K562 (cell line): Measurements from ENCODE around the gene TMPRSS9. TPM values are rescaled to one million over a fixed set of nuclear protein-coding genes. Genes with fewer than 3 reads are reported as not detected.
A peak's percentile ranks its signal among the peaks of the same experiment; 100 is the strongest.

ENCODE experiments used
- CBX5 ChIP-seq: IDR thresholded peaks from 2 replicates; pipeline ENCODE4 v1.6.1; 2014; ENCODE audit warnings: low read depth, borderline replicate concordance
- CEBPZ ChIP-seq: fragments of 150-350 bp; IDR thresholded peaks from 2 replicates; pipeline ENCODE4 v1.6.1; 2014; ENCODE audit warnings: low read depth, mild to moderate bottlenecking, low read length, borderline replicate concordance
- ELK1 ChIP-seq: sonication (generic); formaldehyde crosslinking; IDR thresholded peaks from 2 replicates; pipeline ENCODE4 v1.8.1; 2022; ENCODE audit warnings: missing genetic modification reagents
- EP300 ChIP-seq: IDR thresholded peaks from 2 replicates; pipeline ENCODE4 v1.6.1; 2012; ENCODE audit warnings: low read length, improper control_type of control experiment
- FOXK2 ChIP-seq, 2 experiments: fragments of 450-650 bp; IDR thresholded peaks in 1 of 2; conservative IDR thresholded peaks in 1 of 2; 2 replicates each; pipeline ENCODE4 v1.6.1; 2016; ENCODE audit warnings: low read depth in 2 of 2, mild to moderate bottlenecking in 1 of 2
- GATAD2B ChIP-seq: fragments of 450-650 bp; IDR thresholded peaks from 2 replicates; pipeline ENCODE4 v1.6.1; 2017; ENCODE audit warnings: mild to moderate bottlenecking, borderline replicate concordance
- GTF3C2 ChIP-seq: IDR thresholded peaks from 3 replicates; pipeline ENCODE4 v1.6.1; 2011; ENCODE audit warnings: borderline replicate concordance, mild to moderate bottlenecking, moderate library complexity; ENCODE audit not compliant: insufficient read length; ENCODE audit errors: extremely low read depth
- HIVEP1 ChIP-seq: fragments of 250-450 bp; sonication (Bioruptor Pico); IDR thresholded peaks from 2 replicates; pipeline ENCODE4 v1.4.0; 2020; ENCODE audit warnings: mild to moderate bottlenecking
- HNRNPUL1 ChIP-seq: fragments of 200-400 bp; formaldehyde crosslinking; IDR thresholded peaks from 2 replicates; pipeline ENCODE4 v1.6.1; 2017; ENCODE audit warnings: low read length
- MCM5 ChIP-seq: fragments of 450-650 bp; IDR thresholded peaks from 2 replicates; pipeline ENCODE4 v1.6.1; 2016; ENCODE audit warnings: low read depth
- MTA1 ChIP-seq: fragments of 450-650 bp; IDR thresholded peaks from 2 replicates; pipeline ENCODE4 v1.6.1; 2017; ENCODE audit warnings: borderline replicate concordance
- PCBP2 ChIP-seq: fragments of 200-400 bp; formaldehyde crosslinking; IDR thresholded peaks from 2 replicates; pipeline ENCODE4 v1.6.1; 2018; ENCODE audit warnings: low read length, low read depth, mild to moderate bottlenecking, moderate library complexity; ENCODE audit not compliant: poor library complexity, severe bottlenecking
- RCOR1 ChIP-seq, 2 experiments: IDR thresholded peaks; 2 replicates each; pipeline ENCODE4 v1.6.1; 2012; ENCODE audit warnings: low read depth in 2 of 2, low read length in 2 of 2, borderline replicate concordance in 1 of 2, improper control_type of control experiment in 1 of 2
- SPI1 ChIP-seq: IDR thresholded peaks from 2 replicates; pipeline ENCODE4 v1.6.1; 2011; ENCODE audit warnings: low read depth, low read length, control low read depth, borderline replicate concordance
- THRAP3 ChIP-seq: fragments of 450-650 bp; IDR thresholded peaks from 2 replicates; pipeline ENCODE4 v1.6.1; 2016; ENCODE audit warnings: mild to moderate bottlenecking, inconsistent platforms, borderline replicate concordance
- ZBTB33 ChIP-seq: sonication (generic); formaldehyde crosslinking; IDR thresholded peaks from 2 replicates; pipeline ENCODE4 v1.8.1; 2023; ENCODE audit warnings: mild to moderate bottlenecking, missing genetic modification reagents
- polyA plus RNA-seq, 8 experiments: library from polyadenylated mRNA; depleted of rRNA in 4 of 8; stranded (reverse) in 5 of 8; unstranded in 3 of 8; fragments of >200 nt; fragmentation: Nextera tagmentation in 2 of 8; fragmentation: Illumina TruSeq in 1 of 8; extraction: Ambion mirVana in 2 of 8; extraction: Trizol in 1 of 8; gene quantifications; 2 replicates each; pipeline versions ENCODE4 v1.2.1 to v1.2.3, GENCODE V29; 2011 to 2014; ENCODE audit warnings: inconsistent platforms in 1 of 8, missing spikeins in 1 of 8
- total RNA-seq, 7 experiments: library from RNA; depleted of rRNA in 6 of 7; stranded (reverse); fragments of >200 nt in 6 of 7; fragmentation: Illumina TruSeq in 2 of 7; extraction: Trizol in 2 of 7; gene quantifications; 2 replicates each; pipeline versions ENCODE4 v1.2.1 to v1.2.3, GENCODE V29; 2011 to 2021; ENCODE audit warnings: low replicate concordance in 1 of 7
- TF ChIP-seq, protein P1 (sequence below): IDR thresholded peaks from 2 replicates; pipeline ENCODE4 v1.6.1; 2011; ENCODE audit not compliant: insufficient read length; ENCODE audit errors: extremely low read depth

The TMPRSS9 gene
- total and polyA plus RNA-seq, 9 of the 15 experiments (the other 6 are each of a cell fraction or from before 2014, with no cell fraction given) = 0.01 to 0.03 TPM; not detected in 7

DNA sequence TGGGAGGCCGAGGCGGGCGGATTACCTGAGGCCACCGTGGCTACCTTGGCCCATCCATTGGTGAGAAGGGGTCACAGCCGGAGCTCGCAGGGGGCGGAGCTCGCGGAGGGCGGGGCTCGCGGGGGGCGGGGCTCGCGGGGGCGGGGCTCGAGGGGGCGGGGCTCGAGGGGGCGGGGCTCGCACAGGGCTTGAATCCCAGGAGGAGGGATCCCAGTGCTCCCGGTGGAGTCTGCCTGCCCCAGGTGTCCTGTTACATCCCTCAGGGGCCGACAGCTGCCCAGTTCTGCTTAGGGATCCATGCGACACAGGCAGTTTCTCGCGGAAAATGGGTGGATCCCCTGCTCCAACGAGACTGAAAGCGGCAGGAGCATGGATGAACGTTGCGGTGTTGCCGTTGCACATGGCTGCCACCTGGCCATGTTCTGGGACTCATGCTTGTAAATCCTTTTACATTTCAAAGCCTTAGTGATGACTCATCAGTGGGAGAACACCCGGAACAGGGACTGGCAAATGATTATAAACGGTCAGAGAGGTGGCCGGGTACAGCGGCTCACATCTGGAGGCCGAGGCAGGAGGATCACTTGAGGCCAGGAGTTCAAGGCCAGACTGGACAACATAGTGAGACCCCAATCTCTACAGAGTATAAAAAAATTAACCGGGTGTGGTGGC, 25.1 kb downstream of the TMPRSS9 start (continued):
- TF ChIP-seq PCBP2 = no peak
- TF ChIP-seq THRAP3 = no peak
- TF ChIP-seq GTF3C2 = no peak
- no peak for TF ChIP-seq MCM5
- TF ChIP-seq HNRNPUL1 = no peak
- TF ChIP-seq CBX5 = no peak
- TF ChIP-seq, protein P1, sequence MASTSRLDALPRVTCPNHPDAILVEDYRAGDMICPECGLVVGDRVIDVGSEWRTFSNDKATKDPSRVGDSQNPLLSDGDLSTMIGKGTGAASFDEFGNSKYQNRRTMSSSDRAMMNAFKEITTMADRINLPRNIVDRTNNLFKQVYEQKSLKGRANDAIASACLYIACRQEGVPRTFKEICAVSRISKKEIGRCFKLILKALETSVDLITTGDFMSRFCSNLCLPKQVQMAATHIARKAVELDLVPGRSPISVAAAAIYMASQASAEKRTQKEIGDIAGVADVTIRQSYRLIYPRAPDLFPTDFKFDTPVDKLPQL = no peak
- no peak for TF ChIP-seq EP300
- TF ChIP-seq HIVEP1 (CRISPR knock-in tag) = no peak
- TF ChIP-seq SPI1 = no peak
- peak in 1 of 2 experiments; percentile 85; a peak in 3 of 4 replicates for TF ChIP-seq RCOR1 (IDR thresholded peaks at IDR 0.05; ENCODE audit: borderline replicate concordance in 1 of 2, low read depth in 2 of 2, low read length in 2 of 2)
- no peak for TF ChIP-seq ELK1 (CRISPR knock-in tag)
- peak; percentile 79 to 80 for TF ChIP-seq FOXK2 (conservative IDR thresholded peaks at IDR 0.05 in 1 of 2, IDR thresholded peaks at IDR 0.05 in 1 of 2; ENCODE audit: low read depth in 2 of 2)
- TF ChIP-seq GATAD2B = no peak
- no peak for TF ChIP-seq CEBPZ
- TF ChIP-seq MTA1 = no peak; the same call in 1 of the 2 replicates
- TF ChIP-seq ZBTB33 (CRISPR knock-in tag) = peak; percentile 88
